Esophagus squamous epithelium (tissue), 5 donors: Measurements from ENCODE around the gene GRID2IP. TPM values are rescaled to one million over a fixed set of nuclear protein-coding genes. Genes with fewer than 3 reads are reported as not detected.

Experiments used
- DNase-seq: peaks from one replicate; lab custom pipeline; 2025; lab: John Stamatoyannopoulos, UW
- H3K27ac ChIP-seq, 4 donors: fragments of 200-600 bp; sonication (generic); one replicate each; pipeline ENCODE4 v1.5.1; 2016 to 2019; ENCODE audit warnings: mild to moderate bottlenecking in 1 of 4
- H3K27me3 ChIP-seq, 4 donors: fragments of 200-600 bp; sonication (generic); 1 replicate in 3 of 4; 2 replicates in 1 of 4; pipeline versions ENCODE4 v1.5.1 to v1.6.0; 2017 to 2021; ENCODE audit warnings: antibody characterized with exemption in 1 of 4
- H3K36me3 ChIP-seq, 3 donors: fragments of 200-600 bp; sonication (generic); one replicate each; pipeline ENCODE4 v1.5.1; 2016 to 2019
- H3K4me1 ChIP-seq, 3 donors: fragments of 200-600 bp; sonication (generic); one replicate each; pipeline ENCODE4 v1.5.1; 2017 to 2019
- H3K4me3 ChIP-seq, 4 donors: fragments of 200-600 bp; sonication (generic); 1 replicate in 3 of 4; 2 replicates in 1 of 4; pipeline ENCODE4 v1.5.1; 2016 to 2019; ENCODE audit warnings: mild to moderate bottlenecking in 2 of 4, moderate library complexity in 1 of 4
- H3K9me3 ChIP-seq, 3 donors: fragments of 200-600 bp; sonication (generic); one replicate each; pipeline ENCODE4 v1.5.1; 2016 to 2019
- CTCF ChIP-seq, 6 experiments: fragments of 450-650 bp in 4 of 6; fragments of 200-600 bp in 2 of 6; sonication (generic) in 2 of 6; IDR thresholded peaks; one replicate each; pipeline ENCODE4 v1.5.1; 2016 to 2019; ENCODE audit warnings: antibody characterized with exemption in 6 of 6, mild to moderate bottlenecking in 4 of 6, moderate library complexity in 4 of 6
- POLR2A ChIP-seq, 4 donors: fragments of 450-650 bp; IDR thresholded peaks; one replicate each; pipeline ENCODE4 v1.6.1; 2017; ENCODE audit warnings: antibody characterized with exemption in 4 of 4, mild to moderate bottlenecking in 4 of 4, moderate library complexity in 3 of 4
- WGBS, 2 donors: methylation state at CpG; one replicate each; pipeline ENCODE4 v1.1.5; 2018; 5-methylcytosine and 5-hydroxymethylcytosine counted together
- intact Hi-C: fragments of 100-400 bp; cut with DNase I; formaldehyde crosslinking; loops from one replicate; pipeline ENCODE4 v1.15.0; 2022
- total RNA-seq, 4 donors: library from RNA; depleted of rRNA; stranded (reverse); fragments of >200 nt; gene quantifications; one replicate each; pipeline ENCODE4 v1.1.0, GENCODE V29; 2016
- donor health status: DM: yes; HTN: yes; CAD: no.

The GRID2IP gene
- total RNA-seq, 4 donors from 2014 or later: 0.38 to 1.1 (median 0.44) TPM; not detected in 1

GRCh38 chr7:6520163-6520981 is 30.9 kb downstream of the GRID2IP start:
- Histone ChIP-seq H3K4me3 (no peak overlapping the region), H3K9me3 (no peaks in the 10 kb centered on the region), H3K27ac (no peak overlapping the region), H3K36me3 (no peaks in the 10 kb centered on the region), H3K27me3 (peaks cover 0 to 51% (median 0%) of the 10 kb centered on the region in 4 donors), H3K4me1 (peaks cover 3 to 5% (median 4%) of the 10 kb centered on the region in 3 donors)
- intact Hi-C loops: no loop called here
- DNase-seq: no peak
- WGBS, 2 donors: 76 to 78% methylated on average over 13 to 19 of the region's 24 CpGs
- TF ChIP-seq POLR2A (IDR thresholded peaks at IDR 0.05): no peak
- TF ChIP-seq CTCF (IDR thresholded peaks at IDR 0.05): no peak

DNA sequence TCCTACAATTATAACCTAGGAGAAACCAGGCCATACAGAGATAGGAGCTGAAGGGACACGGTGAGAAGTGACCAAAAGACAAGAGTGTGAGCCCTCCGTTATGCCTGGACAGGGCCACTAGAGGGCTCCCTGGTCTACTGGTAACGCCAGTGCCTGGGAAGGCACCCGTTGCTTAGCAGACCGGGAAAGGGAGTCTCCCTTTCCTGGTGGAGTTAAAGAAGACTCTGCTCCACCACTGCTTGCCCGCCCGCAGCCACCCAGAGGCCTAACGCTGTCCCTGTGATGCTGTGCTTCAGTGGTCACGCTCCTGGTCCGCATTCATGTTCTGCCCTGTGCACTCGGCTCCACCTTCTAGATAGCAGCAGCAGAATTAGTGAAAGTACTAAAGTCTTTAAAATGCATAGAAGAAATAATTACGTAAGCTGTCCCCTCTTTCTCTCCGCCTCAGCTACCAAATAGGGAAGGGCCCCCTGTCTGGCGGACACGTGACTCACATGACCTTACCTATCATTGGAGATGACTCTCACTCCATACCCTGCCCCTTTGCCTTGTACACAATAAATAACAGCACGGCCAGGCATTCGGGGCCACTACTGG is 34.8 kb downstream of the GRID2IP start:
- Histone ChIP-seq H3K36me3 (no peaks in the 10 kb centered on the region), H3K27ac (peak overlapping the region in 1 of 4 donors; percentile 49), H3K4me3 (peak overlapping the region in 3 of 4 donors; percentile 17 to 57 (median 19)), H3K9me3 (no peaks in the 10 kb centered on the region), H3K4me1 (peaks cover 3 to 5% (median 4%) of the 10 kb centered on the region in 3 donors), H3K27me3 (peaks cover 0 to 18% (median 0%) of the 10 kb centered on the region in 4 donors)
- 14 to 17% methylated on average over 16 to 17 of the region's 17 CpGs for WGBS, 2 donors
- DNase-seq: no peak
- TF ChIP-seq POLR2A (IDR thresholded peaks at IDR 0.05) (no peak), CTCF (IDR thresholded peaks at IDR 0.05) (peak; percentile 51 to 88 (median 76))
- intact Hi-C loops: no loop called here

DNA sequence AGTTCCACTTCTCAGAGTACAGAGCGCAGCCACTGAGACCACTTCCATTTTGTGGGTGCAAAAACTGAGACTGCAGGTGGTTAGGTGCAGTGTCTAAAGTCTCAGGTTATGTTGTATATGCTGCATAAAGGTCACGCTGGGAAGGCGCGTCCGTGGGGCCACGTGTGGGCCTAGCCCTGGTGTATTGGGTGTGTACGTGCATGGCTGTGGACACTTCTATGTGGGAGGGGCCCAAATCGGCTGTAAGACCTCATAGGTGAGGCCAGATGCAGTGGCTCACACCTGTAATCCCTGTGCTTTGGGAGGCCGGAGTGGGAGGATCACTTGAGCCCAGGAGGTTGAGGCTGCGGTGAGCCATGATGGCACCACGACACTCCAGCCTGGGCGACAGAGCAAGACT is 37.7 kb downstream of the GRID2IP start:
- WGBS, 2 donors: 96% methylated on average over 4 of the region's 12 CpGs; no CpG with 5 or more reads in 1 of the 2 donors
- Histone ChIP-seq H3K4me3 (no peak overlapping the region), H3K4me1 (peaks cover 3 to 5% (median 4%) of the 10 kb centered on the region in 3 donors), H3K27me3 (no peaks in the 10 kb centered on the region), H3K9me3 (no peaks in the 10 kb centered on the region), H3K36me3 (no peaks in the 10 kb centered on the region), H3K27ac (no peak overlapping the region)
- intact Hi-C loops: no loop called here
- TF ChIP-seq POLR2A (IDR thresholded peaks at IDR 0.05): no peak
- no peak for TF ChIP-seq CTCF (IDR thresholded peaks at IDR 0.05)
- no peak for DNase-seq

DNA sequence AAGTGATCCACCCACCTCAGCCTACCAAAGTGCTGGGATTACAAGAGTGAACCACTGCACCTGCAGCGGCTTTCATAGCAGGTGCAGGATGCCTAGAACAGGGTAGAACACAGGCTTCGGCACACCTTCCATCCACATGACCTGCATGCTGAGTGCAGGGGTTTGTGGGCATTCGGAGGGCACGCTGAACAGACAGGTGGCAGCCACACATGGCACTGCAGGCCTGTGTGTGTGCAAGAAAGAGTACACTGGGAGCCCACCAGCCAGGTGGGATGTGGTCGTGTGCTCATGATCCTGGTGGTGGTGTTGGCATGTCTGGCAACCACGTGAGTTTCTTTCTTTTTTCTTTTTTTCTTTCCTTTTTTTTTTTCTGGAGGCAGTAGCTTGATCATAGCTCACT is 38.4 kb downstream of the GRID2IP start:
- H3K36me3 ChIP-seq: no peaks in the 10 kb centered on the region
- H3K27me3 ChIP-seq: no peaks in the 10 kb centered on the region
- no peak for TF ChIP-seq POLR2A (IDR thresholded peaks at IDR 0.05)
- no peak for TF ChIP-seq CTCF (IDR thresholded peaks at IDR 0.05)
- no peak for DNase-seq
- H3K9me3 ChIP-seq: no peaks in the 10 kb centered on the region
- H3K4me1 ChIP-seq: peaks cover 3 to 5% (median 4%) of the 10 kb centered on the region in 3 donors
- H3K4me3 ChIP-seq: no peak overlapping the region
- 50 to 78% methylated on average over 2 to 6 of the region's 6 CpGs for WGBS, 2 donors
- no peak overlapping the region for H3K27ac ChIP-seq
- intact Hi-C loops: no loop called here
